Amniotic epithelial cell (primary cell): ENCODE measurements around the gene JAK1.
"Not testable (repeated sequence)": the region's sequence is repeated elsewhere in the genome, so short reads cannot be mapped to it uniquely, and the experiment has no call there.

Experiments
- DNase-seq: peaks from one replicate; pipeline ENCODE4 v3.0.0-alpha.2; 2010; ENCODE audit warnings: low read depth

Gene JAK1

GRCh38 chr1:64948905-64949833, 17.2 kb downstream of the JAK1 start:
- peak; percentile 31 for DNase-seq

DNA sequence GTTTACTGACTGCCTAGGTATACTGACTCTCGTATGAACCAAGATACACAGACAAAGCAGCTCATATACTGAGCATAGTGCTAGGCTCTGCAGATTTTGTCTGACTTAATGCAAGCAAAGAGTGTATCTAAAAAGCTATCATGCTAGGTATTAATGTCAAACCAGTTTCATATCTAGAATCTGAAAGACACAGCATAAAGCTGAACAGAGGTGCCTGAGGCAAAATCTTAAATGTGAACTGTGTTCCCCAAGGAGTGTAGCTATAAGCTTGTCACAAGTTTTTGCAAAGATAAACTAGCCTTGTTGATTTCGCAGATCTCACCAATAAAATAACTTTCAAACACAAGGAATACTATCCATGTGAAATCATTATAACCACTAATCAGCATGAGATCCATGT, 18.1 kb downstream of the JAK1 start:
- DNase-seq = no peak

GRCh38 chr1:64946916-64947315, 19.4 kb downstream of the JAK1 start:
- DNase-seq = no peak

GRCh38 chr1:64944913-64945312, 21.4 kb downstream of the JAK1 start:
- no peak for DNase-seq

- no peak for DNase-seq
These were observed 23.7 kb downstream of the JAK1 start for GRCh38 chr1:64942675-64943074.

GRCh38 chr1:64942118-64942517, 24.2 kb downstream of the JAK1 start:
- DNase-seq = no peak

GRCh38 chr1:64941461-64942117, 24.8 kb downstream of the JAK1 start:
- DNase-seq = no peak

DNA sequence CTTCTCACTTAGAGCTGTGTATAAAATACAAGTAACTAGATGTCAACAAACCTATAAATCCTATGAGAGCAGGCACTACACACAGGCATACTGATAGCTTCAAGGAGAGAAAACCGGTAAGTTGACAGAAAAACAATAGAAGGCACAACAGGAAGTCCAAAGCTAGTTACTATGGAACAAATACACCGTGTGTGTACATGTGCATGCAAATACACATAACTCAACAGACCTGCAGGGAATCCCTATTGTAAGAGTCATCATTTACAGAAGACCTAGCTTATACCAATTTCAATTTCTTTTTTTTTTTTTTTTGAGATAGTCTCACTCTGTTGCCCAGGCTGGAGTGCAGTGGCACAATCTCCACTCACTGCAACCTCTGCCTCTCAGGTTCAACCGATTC, 26.3 kb downstream of the JAK1 start:
- no peak for DNase-seq

DNA sequence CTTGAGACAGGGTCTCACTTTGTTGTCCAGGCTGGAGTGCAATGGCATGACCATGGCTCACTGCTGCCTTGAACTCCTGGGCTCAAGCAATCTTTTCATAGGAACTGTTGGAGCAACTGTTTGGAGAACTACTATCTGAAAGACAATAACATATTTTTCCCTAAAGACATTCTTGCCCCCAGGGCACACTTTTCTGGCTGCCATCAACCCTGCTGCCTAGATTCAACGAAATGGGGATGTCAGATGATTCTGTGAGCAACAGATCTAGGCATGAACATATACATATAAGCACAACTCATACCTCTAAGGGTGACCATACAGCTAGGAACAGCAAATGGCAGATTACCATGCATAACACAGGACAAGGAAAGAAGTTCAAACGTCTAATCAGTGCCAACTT, 27.4 kb downstream of the JAK1 start:
- DNase-seq = no peak

DNA sequence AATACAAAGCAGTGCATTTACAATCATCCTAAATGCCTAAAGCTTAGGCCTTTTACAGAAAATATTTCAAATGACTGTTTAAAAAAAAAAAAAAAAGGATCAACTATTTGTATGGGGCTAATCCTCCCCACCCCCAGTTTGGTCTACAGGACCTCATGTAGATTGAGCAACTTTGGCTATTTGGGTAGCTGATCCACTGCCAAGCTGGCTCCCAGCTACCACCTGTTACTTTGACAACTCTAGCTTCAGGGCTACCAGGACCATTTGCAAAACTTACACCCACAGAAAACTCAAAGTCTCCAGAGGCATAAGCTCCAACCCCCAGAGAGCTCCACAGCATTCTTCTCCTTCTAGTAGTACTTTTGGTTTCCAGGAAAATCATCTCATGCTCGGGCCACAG, 29.4 kb downstream of the JAK1 start:
- DNase-seq = no peak

DNA sequence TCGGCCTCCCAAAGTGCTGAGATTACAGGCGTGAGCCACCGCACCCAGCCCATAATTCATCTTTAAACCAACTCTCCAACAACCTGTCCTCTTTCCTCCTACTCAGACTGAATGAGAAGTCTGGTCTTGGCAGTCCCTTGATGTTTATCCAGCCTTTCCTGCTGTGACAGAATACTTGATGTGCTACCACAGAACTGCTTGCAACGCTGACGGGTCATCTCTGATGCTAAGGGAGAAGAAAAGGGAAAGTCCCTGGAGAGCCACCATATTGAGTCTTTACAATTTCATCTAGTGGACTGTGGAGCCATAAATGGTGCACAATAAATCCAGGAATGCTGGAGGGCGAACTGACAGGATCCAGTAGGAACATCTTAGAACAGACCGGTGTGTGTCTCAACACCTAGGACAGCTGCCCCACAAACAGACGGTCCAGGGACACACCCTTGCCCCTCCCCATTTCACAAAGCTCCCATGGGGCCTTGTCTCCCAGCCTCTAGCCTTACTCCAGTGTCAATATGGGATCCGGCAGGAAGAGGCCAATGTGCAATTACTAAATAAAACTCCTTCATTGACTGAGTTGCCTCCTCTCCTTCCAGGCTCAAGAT, 30.7 kb downstream of the JAK1 start:
- no peak for DNase-seq

DNA sequence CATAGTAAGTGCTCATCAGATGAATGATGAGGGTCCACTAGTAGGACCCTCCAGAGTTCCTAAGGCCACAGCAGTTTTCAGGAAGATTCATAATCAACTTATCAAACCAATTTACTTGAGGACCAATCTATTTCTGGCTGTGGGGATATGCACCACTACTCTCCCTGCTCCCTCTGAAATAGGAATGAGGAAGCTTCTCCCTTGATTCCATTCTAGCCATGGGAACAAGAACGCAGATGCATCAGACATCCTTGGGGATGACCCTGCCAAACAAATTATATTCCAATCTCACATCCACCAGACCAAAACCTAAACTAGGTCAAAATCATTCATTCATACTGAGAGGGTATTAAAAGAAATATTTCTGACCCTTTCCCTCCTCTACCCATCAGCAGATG, 31.5 kb downstream of the JAK1 start:
- DNase-seq = no peak

DNA sequence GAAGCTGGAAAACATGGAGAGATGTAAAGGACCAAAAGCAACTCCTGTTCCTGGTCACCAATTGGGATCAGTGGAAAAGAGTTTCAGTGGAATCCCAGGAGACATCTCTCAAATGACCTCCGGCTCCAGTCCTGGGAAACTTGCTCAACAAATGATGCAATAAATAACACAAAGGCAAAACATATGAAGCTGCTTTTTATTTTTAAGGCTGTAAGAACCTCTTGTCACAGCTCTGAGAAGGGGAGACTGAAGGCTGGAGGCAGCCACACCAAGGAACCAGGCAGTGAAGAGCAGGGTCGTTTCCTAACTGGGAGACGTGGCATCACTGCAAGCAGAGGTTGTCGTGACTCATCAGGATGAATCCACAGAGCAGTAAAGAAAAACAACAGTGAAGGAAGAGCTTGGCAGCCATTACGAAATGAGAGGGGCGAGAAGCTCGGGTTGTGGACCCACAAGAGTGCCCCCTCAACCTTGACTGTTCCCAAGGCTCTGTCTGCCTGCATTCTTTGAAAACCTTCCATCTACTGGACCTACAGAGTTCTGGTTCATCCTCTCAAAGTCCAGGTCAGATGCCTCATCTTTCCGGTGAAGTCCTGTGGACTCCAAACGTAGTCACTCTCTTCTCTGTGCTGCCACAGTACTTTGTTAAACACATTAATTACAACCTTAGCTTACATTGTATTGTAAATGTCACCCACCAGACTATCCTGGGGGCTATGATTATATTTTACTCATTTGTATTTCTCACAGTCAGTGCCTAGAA, 32.1 kb downstream of the JAK1 start:
- DNase-seq = peak; percentile 91

GRCh38 chr1:64933296-64934070, 32.9 kb downstream of the JAK1 start:
- DNase-seq = peak; percentile 72

GRCh38 chr1:64932962-64933295, 33.4 kb downstream of the JAK1 start:
- no peak for DNase-seq

- not testable (repeated sequence) for DNase-seq
These were observed 35.7 kb downstream of the JAK1 start for GRCh38 chr1:64930640-64931039.

DNA sequence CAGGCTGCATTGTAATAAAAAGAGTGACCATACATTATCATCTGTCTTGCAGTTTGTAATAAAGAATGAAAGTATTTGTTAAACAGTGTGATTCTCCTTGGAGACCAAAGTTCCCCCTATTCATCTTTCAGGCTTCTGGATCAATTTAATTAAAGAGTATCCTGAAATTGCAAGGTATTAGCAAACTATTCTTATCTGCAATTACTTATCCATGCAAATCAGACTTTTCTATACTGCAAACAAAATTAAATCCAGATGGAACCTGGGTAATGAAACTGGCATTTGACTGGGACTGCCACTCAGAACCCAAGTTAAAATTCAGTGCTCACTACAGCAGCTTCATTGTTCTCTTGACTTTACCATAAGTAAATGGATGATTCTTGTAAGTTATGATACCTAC, 37.1 kb downstream of the JAK1 start:
- DNase-seq = no peak

DNA sequence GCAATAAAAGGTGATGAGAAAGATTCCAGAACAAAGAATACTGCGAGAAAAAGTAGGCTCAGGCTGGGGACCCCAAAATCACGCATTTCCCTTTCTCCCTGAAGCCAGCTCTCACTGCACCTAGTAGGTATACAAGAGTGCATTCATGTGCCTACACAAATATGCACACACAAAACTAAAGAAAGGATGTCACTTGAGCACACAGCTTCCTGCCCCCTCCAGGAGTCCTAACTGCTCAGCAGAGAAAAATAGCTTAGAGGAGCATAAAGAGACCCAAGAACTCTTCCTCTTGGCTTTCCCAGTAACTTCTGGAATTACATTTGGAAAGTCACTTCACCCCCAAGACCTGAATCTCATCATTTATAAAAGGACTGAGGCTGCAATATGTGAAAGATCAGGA, 38.0 kb downstream of the JAK1 start:
- no peak for DNase-seq

DNA sequence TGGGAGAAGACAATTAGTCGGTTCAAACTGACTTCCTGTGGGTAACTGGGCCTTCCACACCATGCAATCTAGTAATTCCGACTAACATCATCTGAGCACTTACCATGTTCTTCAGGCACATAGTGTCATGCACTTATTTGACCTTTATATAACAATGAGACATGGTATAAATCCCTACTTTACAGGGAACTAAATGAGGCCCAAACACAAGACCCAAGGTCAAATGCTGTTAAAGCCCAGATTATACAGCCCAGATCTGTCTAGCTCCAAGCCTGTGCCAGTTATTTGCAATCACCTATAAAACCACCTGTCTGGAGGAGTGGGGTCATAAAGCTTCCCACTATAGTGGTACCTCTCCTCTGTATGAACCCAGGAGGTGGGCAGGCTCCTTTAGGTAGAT, 40.8 kb downstream of the JAK1 start:
- DNase-seq = no peak

- DNase-seq = no peak
These were observed 43.0 kb downstream of the JAK1 start for GRCh38 chr1:64923294-64923718.

GRCh38 chr1:64922336-64922735, 44.0 kb downstream of the JAK1 start:
- DNase-seq = no peak

GRCh38 chr1:64921771-64922170, 44.6 kb downstream of the JAK1 start:
- peak; percentile 67 for DNase-seq
